ENCODE results near the gene EVC2. TPM values are rescaled to one million over a fixed set of nuclear protein-coding genes. Genes with fewer than 3 reads are reported as not detected.

Gene EVC2
- polyA plus RNA-seq, 3 donors, result 0.04 to 0.12 (median 0.08) TPM

DNA sequence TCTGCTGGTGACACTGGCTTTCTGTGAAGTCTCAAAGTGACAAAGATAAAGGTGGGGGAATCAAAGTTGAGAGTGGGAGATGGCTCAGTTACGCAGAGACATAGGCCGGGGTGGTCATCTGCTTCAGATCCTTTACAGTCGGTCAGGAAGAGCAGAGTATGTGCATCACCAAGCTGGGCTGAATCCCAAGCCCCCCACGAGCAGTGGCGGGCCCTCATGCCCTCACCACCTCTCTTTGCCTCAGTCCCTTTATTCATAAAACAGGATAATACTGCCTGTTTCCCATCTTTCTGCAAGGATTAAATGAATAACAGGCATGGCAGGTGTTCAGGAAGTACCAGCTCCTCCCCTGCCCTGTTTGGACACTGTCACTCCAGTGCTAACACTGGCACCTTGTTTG lies 135.6 kb downstream of the EVC2 start:
- no peak overlapping the region for H3K27ac ChIP-seq (ENCODE audit: low read depth in 1 of 2, low read length in 2 of 2)
- no peaks in the 10 kb centered on the region for H3K4me1 Mint-ChIP-seq
- H3K9me3 Mint-ChIP-seq, result peaks cover 0 to 1% (median 0%) of the 10 kb centered on the region in 7 donors
- no peak overlapping the region for H2AFZ ChIP-seq (ENCODE audit: insufficient read depth, low read depth, low read length, poor library complexity, severe bottlenecking)
- DNase-seq, result no peak
- H3K36me3 Mint-ChIP-seq, result no peaks in the 10 kb centered on the region
- no peaks in the 10 kb centered on the region for H3K79me2 ChIP-seq (ENCODE audit: insufficient read depth, low read length)
- no peak overlapping the region for H3K4me2 ChIP-seq (replicated peaks; ENCODE audit: extremely low read depth, low read length, poor library complexity, severe bottlenecking)
- no peak overlapping the region for H3K27ac Mint-ChIP-seq
- H4K20me1 ChIP-seq (ENCODE audit: insufficient read depth, low read length), result no peaks in the 10 kb centered on the region
- H3K4me3 ChIP-seq (replicated peaks in 1 of 3; ENCODE audit: low read depth in 2 of 3, low read length in 3 of 3), result no peak overlapping the region
- H3K4me1 ChIP-seq (ENCODE audit: control insufficient read depth in 1 of 2, insufficient read depth in 2 of 2, low read length in 2 of 2), result no peaks in the 10 kb centered on the region
- H3K27me3 ChIP-seq (ENCODE audit: control insufficient read depth in 2 of 2, insufficient read depth in 2 of 2, low read length in 2 of 2), result no peaks in the 10 kb centered on the region
- no peak overlapping the region for H3K4me3 Mint-ChIP-seq
- intact Hi-C loops (cut with micrococcal nuclease), result no loop called here
- 91% methylated on average over 4 of the region's 5 CpGs for WGBS (ENCODE audit: insufficient coverage)
- no peaks in the 10 kb centered on the region for H3K9me3 ChIP-seq (replicated peaks in 1 of 2; ENCODE audit: control insufficient read depth in 1 of 2, insufficient read depth in 1 of 2, low read length in 2 of 2)
- no peaks in the 10 kb centered on the region for H3K36me3 ChIP-seq (replicated peaks in 1 of 2; ENCODE audit: control insufficient read depth in 1 of 2, insufficient read depth in 2 of 2, low read length in 2 of 2)
- peaks cover 0 to 2% (median 1%) of the 10 kb centered on the region in 3 donors for H3K27me3 Mint-ChIP-seq (ENCODE audit: low read depth in 3 of 3)
- TF ChIP-seq, protein P1, sequence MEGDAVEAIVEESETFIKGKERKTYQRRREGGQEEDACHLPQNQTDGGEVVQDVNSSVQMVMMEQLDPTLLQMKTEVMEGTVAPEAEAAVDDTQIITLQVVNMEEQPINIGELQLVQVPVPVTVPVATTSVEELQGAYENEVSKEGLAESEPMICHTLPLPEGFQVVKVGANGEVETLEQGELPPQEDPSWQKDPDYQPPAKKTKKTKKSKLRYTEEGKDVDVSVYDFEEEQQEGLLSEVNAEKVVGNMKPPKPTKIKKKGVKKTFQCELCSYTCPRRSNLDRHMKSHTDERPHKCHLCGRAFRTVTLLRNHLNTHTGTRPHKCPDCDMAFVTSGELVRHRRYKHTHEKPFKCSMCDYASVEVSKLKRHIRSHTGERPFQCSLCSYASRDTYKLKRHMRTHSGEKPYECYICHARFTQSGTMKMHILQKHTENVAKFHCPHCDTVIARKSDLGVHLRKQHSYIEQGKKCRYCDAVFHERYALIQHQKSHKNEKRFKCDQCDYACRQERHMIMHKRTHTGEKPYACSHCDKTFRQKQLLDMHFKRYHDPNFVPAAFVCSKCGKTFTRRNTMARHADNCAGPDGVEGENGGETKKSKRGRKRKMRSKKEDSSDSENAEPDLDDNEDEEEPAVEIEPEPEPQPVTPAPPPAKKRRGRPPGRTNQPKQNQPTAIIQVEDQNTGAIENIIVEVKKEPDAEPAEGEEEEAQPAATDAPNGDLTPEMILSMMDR (IDR thresholded peaks at IDR 0.05), result no peak
- no peak overlapping the region for H3K9ac ChIP-seq (ENCODE audit: insufficient read depth, low read length, poor library complexity, severe bottlenecking)

- Mint-ChIP-seq H3K36me3 (no peaks in the 10 kb centered on the region), H3K4me1 (no peaks in the 10 kb centered on the region), H3K27me3 (ENCODE audit: low read depth in 3 of 3) (peaks cover 0 to 2% (median 1%) of the 10 kb centered on the region in 3 donors), H3K27ac (no peak overlapping the region), H3K4me3 (no peak overlapping the region), H3K9me3 (peaks cover 0 to 1% (median 0%) of the 10 kb centered on the region in 7 donors)
- H2AFZ ChIP-seq (ENCODE audit: insufficient read depth, low read depth, low read length, poor library complexity, severe bottlenecking), result no peak overlapping the region
- no peaks in the 10 kb centered on the region for H3K79me2 ChIP-seq (ENCODE audit: insufficient read depth, low read length)
- H3K36me3 ChIP-seq (replicated peaks in 1 of 2; ENCODE audit: control insufficient read depth in 1 of 2, insufficient read depth in 2 of 2, low read length in 2 of 2), result no peaks in the 10 kb centered on the region
- H3K9ac ChIP-seq (ENCODE audit: insufficient read depth, low read length, poor library complexity, severe bottlenecking), result no peak overlapping the region
- intact Hi-C loops (cut with micrococcal nuclease), result no loop called here
- no peaks in the 10 kb centered on the region for H3K27me3 ChIP-seq (ENCODE audit: control insufficient read depth in 2 of 2, insufficient read depth in 2 of 2, low read length in 2 of 2)
- H3K4me3 ChIP-seq (replicated peaks in 1 of 3; ENCODE audit: low read depth in 2 of 3, low read length in 3 of 3), result no peak overlapping the region
- H4K20me1 ChIP-seq (ENCODE audit: insufficient read depth, low read length), result no peaks in the 10 kb centered on the region
- DNase-seq, result no peak
- H3K4me1 ChIP-seq (ENCODE audit: control insufficient read depth in 1 of 2, insufficient read depth in 2 of 2, low read length in 2 of 2), result no peaks in the 10 kb centered on the region
- WGBS (ENCODE audit: insufficient coverage), result no CpG with 5 or more reads among the region's 2 CpGs
- H3K9me3 ChIP-seq (replicated peaks in 1 of 2; ENCODE audit: control insufficient read depth in 1 of 2, insufficient read depth in 1 of 2, low read length in 2 of 2), result no peaks in the 10 kb centered on the region
- no peak overlapping the region for H3K4me2 ChIP-seq (replicated peaks; ENCODE audit: extremely low read depth, low read length, poor library complexity, severe bottlenecking)
- no peak overlapping the region for H3K27ac ChIP-seq (ENCODE audit: low read depth in 1 of 2, low read length in 2 of 2)
- TF ChIP-seq, protein P1 (IDR thresholded peaks at IDR 0.05), result no peak
Measured at GRCh38 chr4:5572114-5572513, 136.2 kb downstream of the EVC2 start.
